ENCODE results near the gene C3.

C3 gene

GRCh38 chr19:6744381-6745301 is 24.2 kb upstream of the C3 start:
- DNase-seq, result peak; percentile 92

GRCh38 chr19:6743714-6744380 is 23.4 kb upstream of the C3 start:
- no peak for DNase-seq

- no peak for DNase-seq
These were observed 22.6 kb upstream of the C3 start for GRCh38 chr19:6743066-6743465.

GRCh38 chr19:6740589-6741343 is 20.3 kb upstream of the C3 start:
- DNase-seq, result peak; percentile 32

- DNase-seq, result peak; percentile 18
These were observed 19.6 kb upstream of the C3 start for GRCh38 chr19:6739883-6740588.

GRCh38 chr19:6739390-6739882 is 19.0 kb upstream of the C3 start, which contains the start of gene TRIP10:
TRIP10 (plus strand) TSS chr19:6739680; CDS start chr19:6739762, 82 bp downstream.
- DNase-seq, result peak; percentile 78

- peak; percentile 18 for DNase-seq
These were observed 18.4 kb upstream of the C3 start for GRCh38 chr19:6738787-6739389.

- DNase-seq, result peak; percentile 84
These were observed 17.7 kb upstream of the C3 start for GRCh38 chr19:6737873-6738786.

- DNase-seq, result peak; percentile 100
These were observed 16.9 kb upstream of the C3 start, which contains the start of gene GPR108 for GRCh38 chr19:6737284-6737872. GPR108 (minus strand) TSS chr19:6737580; CDS start chr19:6737576, 4 bp downstream.

GRCh38 chr19:6736917-6737283 is 16.4 kb upstream of the C3 start:
- no peak for DNase-seq

GRCh38 chr19:6736169-6736916 is 15.9 kb upstream of the C3 start:
- peak; percentile 89 for DNase-seq

- DNase-seq, result peak; percentile 44
These were observed 14.9 kb upstream of the C3 start for GRCh38 chr19:6735181-6735911.

- DNase-seq, result no peak
These were observed 13.7 kb upstream of the C3 start for GRCh38 chr19:6734096-6734696.

- no peak for DNase-seq
These were observed 13.1 kb upstream of the C3 start for GRCh38 chr19:6733338-6734095.

GRCh38 chr19:6732803-6733337 is 12.4 kb upstream of the C3 start:
- no peak for DNase-seq

GRCh38 chr19:6731822-6732221 is 11.4 kb upstream of the C3 start:
- no peak for DNase-seq
